Caco-2 (cell line): ENCODE data around the gene PARD3B. TPM values are rescaled to one million over a fixed set of nuclear protein-coding genes. Genes with fewer than 3 reads are reported as not detected.
A peak's percentile ranks its signal among the peaks of the same experiment; 100 is the strongest.

Experiments used
- BruUV-seq: library from RNA; stranded (reverse); fragments of 400-500 nt; replicated peaks from 2 replicates; lab custom pipeline; 2021; lab: Mats Ljungman, UMichigan
- CTCF ChIA-PET: fragments of 300-600 bp; sonication (Branson Sonifier 250); formaldehyde crosslinking; loops from one replicate; lab custom pipeline; 2022; ENCODE audit warnings: antibody characterized with exemption; lab: Charles Lee
- POLR2A ChIA-PET: fragments of 300-600 bp; sonication (Branson Sonifier 250); formaldehyde crosslinking; loops from one replicate; lab custom pipeline; 2022; ENCODE audit warnings: antibody characterized with exemption; lab: Charles Lee
- DNase-seq, 2 experiments: peaks; one replicate each; pipeline versions ENCODE4 v3.0.0 to v3.0.0-alpha.2; 2020 to 2022
- H3K27me3 ChIP-seq: replicated peaks from 2 replicates; pipeline ENCODE4 v1.6.0; 2011; ENCODE audit warnings: low read length; ENCODE audit not compliant: control insufficient read depth, insufficient read depth
- H3K36me3 ChIP-seq: 2 replicates; pipeline ENCODE4 v1.5.1; 2011; ENCODE audit warnings: low read length; ENCODE audit not compliant: control insufficient read depth, insufficient read depth
- H3K4me1 ChIP-seq: fragments of 250-450 bp; sonication (Bioruptor Pico); 2 replicates; pipeline ENCODE4 v1.5.1; 2020; ENCODE audit warnings: mild to moderate bottlenecking
- H3K4me3 ChIP-seq: 2 replicates; pipeline ENCODE4 v1.5.1; 2011; ENCODE audit warnings: low read depth, mild to moderate bottlenecking, control low read depth, low read length
- H3K9me3 ChIP-seq: fragments of 250-450 bp; sonication (Bioruptor Pico); 2 replicates; pipeline ENCODE4 v1.5.1; 2020; ENCODE audit warnings: mild to moderate bottlenecking, moderate library complexity
- H3K27ac Mint-ChIP-seq: one replicate; pipeline ENCODE4 v1.8.0; 2022; ENCODE audit warnings: mixed read lengths; ENCODE audit not compliant: unreplicated experiment
- H3K27me3 Mint-ChIP-seq: one replicate; pipeline ENCODE4 v1.8.0; 2022; ENCODE audit warnings: mixed read lengths; ENCODE audit not compliant: insufficient read depth, unreplicated experiment
- H3K36me3 Mint-ChIP-seq: one replicate; pipeline ENCODE4 v1.8.0; 2022; ENCODE audit warnings: mild to moderate bottlenecking, mixed read lengths; ENCODE audit not compliant: insufficient read depth, unreplicated experiment
- H3K4me1 Mint-ChIP-seq: one replicate; pipeline ENCODE4 v1.8.0; 2022; ENCODE audit warnings: low read depth, mixed read lengths; ENCODE audit not compliant: unreplicated experiment
- H3K4me3 Mint-ChIP-seq: one replicate; pipeline ENCODE4 v1.8.0; 2022; ENCODE audit warnings: mild to moderate bottlenecking, moderate library complexity, mixed read lengths; ENCODE audit not compliant: unreplicated experiment
- H3K9me3 Mint-ChIP-seq: one replicate; pipeline ENCODE4 v1.8.0; 2022; ENCODE audit warnings: mixed read lengths; ENCODE audit not compliant: unreplicated experiment
- intact Hi-C: fragments of 100-400 bp; cut with micrococcal nuclease; formaldehyde crosslinking; loops from one replicate; pipeline ENCODE4 v1.10.0; 2022; ENCODE audit not compliant: unreplicated experiment
- total RNA-seq: library from RNA; stranded (reverse); gene quantifications from 2 replicates; pipeline ENCODE4 v1.2.3, GENCODE V29; 2022
- TF ChIP-seq, protein P1 (sequence below), 2 experiments: fragments of 200-600 bp in 1 of 2; IDR thresholded peaks; 1 replicate in 1 of 2; 2 replicates in 1 of 2; pipeline versions ENCODE4 v1.5.1 to v1.8.0; 2011 to 2022; ENCODE audit warnings: antibody characterized with exemption in 1 of 2, control low read depth in 1 of 2, inconsistent platforms in 1 of 2, low read depth in 1 of 2, low read length in 1 of 2, mild to moderate bottlenecking in 1 of 2, moderate library complexity in 1 of 2; ENCODE audit not compliant: insufficient read depth in 1 of 2, severe bottlenecking in 1 of 2, unreplicated experiment in 1 of 2

PARD3B gene
- total RNA-seq, 1 experiment from 2014 or later, result 68.9 TPM

GRCh38 chr2:204726831-204727230 lies 181.6 kb downstream of the PARD3B start:
- POLR2A ChIA-PET, result no interaction called here
- BruUV-seq, result no TSS peak

DNA sequence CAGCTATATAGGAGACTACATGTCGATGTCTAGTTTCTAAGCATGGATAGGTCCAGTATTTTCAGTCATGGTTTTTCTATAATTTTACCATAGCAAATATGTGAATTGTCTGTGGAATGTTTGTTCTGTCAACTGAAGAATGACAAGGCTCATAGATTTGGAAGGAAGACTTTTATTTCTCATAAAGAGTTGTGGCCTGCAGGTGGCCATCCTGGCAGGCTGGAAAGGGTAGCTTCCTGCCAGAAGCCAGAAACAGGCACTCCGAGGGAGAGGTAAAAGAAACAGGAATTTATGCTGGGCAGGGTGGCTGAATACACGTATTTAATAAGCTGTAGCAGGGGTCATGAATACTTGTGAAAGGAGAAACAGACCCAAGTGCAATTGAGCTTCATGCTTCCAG lies 182.1 kb downstream of the PARD3B start:
- intact Hi-C loops, result loop anchor here (1.0 to 10.0 kb wide), 2 partner anchors 117 to 402 kb away; no protein-coding TSS in a partner anchor
- peak; percentile 37 to 42 for DNase-seq
- Histone ChIP-seq H3K4me1 (peaks cover 21% of the 10 kb centered on the region), H3K36me3 (no peaks in the 10 kb centered on the region), H3K27me3 (no peaks in the 10 kb centered on the region), H3K9me3 (no peaks in the 10 kb centered on the region), H3K4me3 (no peak overlapping the region)
- Mint-ChIP-seq H3K36me3 (peaks cover 47% of the 10 kb centered on the region), H3K27me3 (no peaks in the 10 kb centered on the region), H3K27ac (peak overlapping the region; percentile 85), H3K9me3 (no peaks in the 10 kb centered on the region), H3K4me1 (peaks cover 31% of the 10 kb centered on the region), H3K4me3 (peak overlapping the region; percentile 28)
- no TSS peak for BruUV-seq
- ChIA-PET POLR2A (no interaction called here), CTCF (no interaction called here)
- TF ChIP-seq, protein P1, sequence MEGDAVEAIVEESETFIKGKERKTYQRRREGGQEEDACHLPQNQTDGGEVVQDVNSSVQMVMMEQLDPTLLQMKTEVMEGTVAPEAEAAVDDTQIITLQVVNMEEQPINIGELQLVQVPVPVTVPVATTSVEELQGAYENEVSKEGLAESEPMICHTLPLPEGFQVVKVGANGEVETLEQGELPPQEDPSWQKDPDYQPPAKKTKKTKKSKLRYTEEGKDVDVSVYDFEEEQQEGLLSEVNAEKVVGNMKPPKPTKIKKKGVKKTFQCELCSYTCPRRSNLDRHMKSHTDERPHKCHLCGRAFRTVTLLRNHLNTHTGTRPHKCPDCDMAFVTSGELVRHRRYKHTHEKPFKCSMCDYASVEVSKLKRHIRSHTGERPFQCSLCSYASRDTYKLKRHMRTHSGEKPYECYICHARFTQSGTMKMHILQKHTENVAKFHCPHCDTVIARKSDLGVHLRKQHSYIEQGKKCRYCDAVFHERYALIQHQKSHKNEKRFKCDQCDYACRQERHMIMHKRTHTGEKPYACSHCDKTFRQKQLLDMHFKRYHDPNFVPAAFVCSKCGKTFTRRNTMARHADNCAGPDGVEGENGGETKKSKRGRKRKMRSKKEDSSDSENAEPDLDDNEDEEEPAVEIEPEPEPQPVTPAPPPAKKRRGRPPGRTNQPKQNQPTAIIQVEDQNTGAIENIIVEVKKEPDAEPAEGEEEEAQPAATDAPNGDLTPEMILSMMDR (IDR thresholded peaks at IDR 0.05; ENCODE audit: insufficient read depth in 1 of 2, low read depth in 1 of 2, low read length in 1 of 2, severe bottlenecking in 1 of 2, unreplicated experiment in 1 of 2), result peak in 1 of 2 experiments; percentile 23

More at GRCh38 chr2:204726831-204727230, 181.6 kb downstream of the PARD3B start:
- intact Hi-C loops, result loop anchor here (1.0 to 10.0 kb wide), 2 partner anchors 118 to 402 kb away; no protein-coding TSS in a partner anchor
- Histone ChIP-seq H3K4me1 (peaks cover 21% of the 10 kb centered on the region), H3K4me3 (no peak overlapping the region), H3K27me3 (no peaks in the 10 kb centered on the region), H3K9me3 (no peaks in the 10 kb centered on the region), H3K36me3 (no peaks in the 10 kb centered on the region)
- peak overlapping the region; percentile 85 for H3K27ac Mint-ChIP-seq
- CTCF ChIA-PET, result no interaction called here
- H3K27me3 Mint-ChIP-seq, result no peaks in the 10 kb centered on the region
- peak overlapping the region; percentile 28 for H3K4me3 Mint-ChIP-seq
- H3K9me3 Mint-ChIP-seq, result no peaks in the 10 kb centered on the region
- DNase-seq, result no peak
- peaks cover 31% of the 10 kb centered on the region for H3K4me1 Mint-ChIP-seq
- TF ChIP-seq, protein P1 (IDR thresholded peaks at IDR 0.05; ENCODE audit: insufficient read depth in 1 of 2, low read depth in 1 of 2, low read length in 1 of 2, severe bottlenecking in 1 of 2, unreplicated experiment in 1 of 2), result no peak
- peaks cover 46% of the 10 kb centered on the region for H3K36me3 Mint-ChIP-seq

- Histone ChIP-seq H3K4me1 (peaks cover 21% of the 10 kb centered on the region), H3K27me3 (no peaks in the 10 kb centered on the region), H3K4me3 (no peak overlapping the region), H3K36me3 (no peaks in the 10 kb centered on the region), H3K9me3 (no peaks in the 10 kb centered on the region)
- peaks cover 36% of the 10 kb centered on the region for H3K36me3 Mint-ChIP-seq
- H3K9me3 Mint-ChIP-seq, result no peaks in the 10 kb centered on the region
- DNase-seq, result no peak
- ChIA-PET CTCF (interaction anchor here (0.7 kb wide), 1 partner anchor 400 kb away, joined by 3 read pairs; no protein-coding TSS in a partner anchor), POLR2A (no interaction called here)
- TF ChIP-seq, protein P1 (IDR thresholded peaks at IDR 0.05; ENCODE audit: insufficient read depth in 1 of 2, low read depth in 1 of 2, low read length in 1 of 2, severe bottlenecking in 1 of 2, unreplicated experiment in 1 of 2), result no peak
- intact Hi-C loops, result no loop called here
- H3K27me3 Mint-ChIP-seq, result no peaks in the 10 kb centered on the region
- peaks cover 31% of the 10 kb centered on the region for H3K4me1 Mint-ChIP-seq
- H3K4me3 Mint-ChIP-seq, result no peak overlapping the region
- no peak overlapping the region for H3K27ac Mint-ChIP-seq
- BruUV-seq, result no TSS peak
Observed at GRCh38 chr2:204730603-204731002, 185.3 kb downstream of the PARD3B start.
